Stimulated activated naive CD8-positive, alpha-beta T cell treated with anti-CD3 and anti-CD28 coated beads, Interleukin-15, Interleukin-2, amounts not matched to agents 100 U/mL and 50 U/mL, for 24 hours (primary cell): ENCODE data around the gene ACTA2.
"Not testable (repeated sequence)": the region's sequence is repeated elsewhere in the genome, so short reads cannot be mapped to it uniquely, and the experiment has no call there.

Experiments
- ATAC-seq: fragments of 150-1000 bp; cut with Tn5 transposase; one replicate; pipeline ENCODE4 v1.10.0; 2021
- DNase-seq: peaks from one replicate; pipeline ENCODE4 v3.0.0; 2021

Gene ACTA2

DNA sequence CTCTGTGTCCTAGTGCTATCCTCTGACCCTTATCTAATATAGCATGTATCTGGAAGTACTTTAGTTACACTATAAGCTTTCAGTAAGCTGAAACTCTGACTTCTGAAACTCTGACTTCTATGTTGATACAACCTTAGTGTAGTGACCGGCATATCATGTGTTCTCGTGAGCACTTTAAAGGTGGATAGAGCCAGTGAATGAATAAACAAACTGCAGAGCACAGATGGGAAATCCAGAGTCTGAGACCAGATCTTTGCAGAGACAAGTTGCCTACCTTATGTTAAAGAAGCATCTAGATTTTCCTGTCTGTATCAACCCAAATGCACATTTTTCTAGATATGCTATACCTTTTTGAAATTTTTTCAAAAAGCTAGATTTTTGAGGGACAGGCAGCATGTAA lies 3.5 kb downstream of the ACTA2 start:
- no peak for DNase-seq
- ATAC-seq = no peak

DNA sequence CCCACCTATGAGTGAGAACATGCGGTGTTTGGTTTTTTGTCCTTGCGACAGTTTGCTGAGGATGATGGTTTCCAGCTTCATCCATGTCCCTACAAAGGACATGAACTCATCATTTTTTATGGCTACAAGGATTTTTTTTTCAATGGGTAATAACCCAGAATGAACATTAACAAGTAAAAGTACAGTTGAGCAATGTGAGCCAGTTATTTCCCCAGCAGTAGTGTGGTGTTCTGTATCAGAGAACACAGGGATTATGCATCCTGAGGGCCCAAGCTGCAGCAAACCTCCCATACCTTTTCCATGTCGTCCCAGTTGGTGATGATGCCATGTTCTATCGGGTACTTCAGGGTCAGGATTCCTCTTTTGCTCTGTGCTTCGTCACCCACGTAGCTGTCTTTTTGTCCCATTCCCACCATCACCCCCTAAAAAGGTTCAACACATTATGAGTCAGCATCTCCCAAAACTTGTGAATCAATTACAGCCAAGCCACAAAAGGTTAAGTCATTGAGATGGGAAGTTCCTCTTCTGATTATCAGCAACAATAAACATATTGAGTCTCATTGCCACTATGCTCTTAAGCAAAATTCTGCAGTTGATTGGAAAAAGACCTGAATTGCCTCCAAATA lies 5.5 kb downstream of the ACTA2 start:
- DNase-seq (no peak), ATAC-seq (no peak)

DNA sequence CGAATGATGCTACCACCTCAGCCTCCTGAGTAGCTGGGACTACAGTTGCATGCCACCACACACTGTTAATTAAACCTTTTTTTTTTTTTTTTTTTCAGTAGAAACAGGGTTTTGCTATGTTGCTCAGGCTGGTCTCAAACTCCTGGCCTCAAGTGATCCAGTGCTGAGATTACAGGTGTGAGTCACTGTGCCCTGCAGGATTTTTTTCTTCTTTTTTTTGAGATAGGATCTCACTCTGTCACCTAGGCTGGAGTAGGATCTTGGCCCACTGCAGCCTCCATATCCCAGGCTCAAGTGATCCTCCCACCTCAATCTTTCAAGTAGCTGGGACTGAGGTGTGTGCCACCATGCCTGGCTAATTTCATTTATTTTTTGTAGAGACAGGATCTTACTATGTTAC lies 6.4 kb downstream of the ACTA2 start:
- ATAC-seq (no peak), DNase-seq (no peak)

DNA sequence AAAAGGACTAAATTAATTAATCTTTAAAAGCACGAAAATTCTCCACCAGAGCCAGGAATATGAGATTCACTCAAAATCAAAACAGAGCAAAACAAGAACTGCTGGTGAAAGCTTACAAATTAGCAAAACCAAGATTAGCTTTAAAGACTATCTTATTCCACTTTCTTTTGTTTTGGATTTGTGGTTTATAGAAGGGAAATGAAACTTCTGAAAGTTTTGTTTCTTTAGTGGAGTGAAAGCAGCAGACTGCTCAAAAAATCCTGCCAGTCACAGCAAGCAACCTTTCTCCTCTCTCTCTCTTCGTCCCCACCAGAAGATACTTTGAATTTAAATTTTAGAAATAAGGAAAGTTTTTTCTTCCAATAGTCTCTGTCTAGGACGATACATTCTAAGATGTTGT lies 7.8 kb downstream of the ACTA2 start:
- no peak for DNase-seq
- no peak for ATAC-seq

DNA sequence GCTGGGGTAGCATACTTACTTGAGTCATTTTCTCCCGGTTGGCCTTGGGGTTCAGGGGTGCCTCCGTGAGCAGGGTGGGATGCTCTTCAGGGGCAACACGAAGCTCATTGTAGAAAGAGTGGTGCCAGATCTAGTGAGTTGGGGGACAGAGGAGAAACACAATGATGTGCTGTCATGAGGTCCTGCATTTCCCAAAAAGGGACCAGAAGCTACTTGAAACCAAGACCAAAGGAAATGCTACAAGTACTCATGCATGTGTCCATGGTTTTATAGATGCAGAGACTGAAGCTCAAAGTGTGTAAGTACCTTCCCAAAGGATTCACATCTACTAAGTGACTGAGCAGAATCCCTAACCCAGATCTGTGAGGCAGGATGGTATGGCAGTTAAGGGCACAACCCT lies 8.8 kb downstream of the ACTA2 start:
- ATAC-seq = no peak

DNA sequence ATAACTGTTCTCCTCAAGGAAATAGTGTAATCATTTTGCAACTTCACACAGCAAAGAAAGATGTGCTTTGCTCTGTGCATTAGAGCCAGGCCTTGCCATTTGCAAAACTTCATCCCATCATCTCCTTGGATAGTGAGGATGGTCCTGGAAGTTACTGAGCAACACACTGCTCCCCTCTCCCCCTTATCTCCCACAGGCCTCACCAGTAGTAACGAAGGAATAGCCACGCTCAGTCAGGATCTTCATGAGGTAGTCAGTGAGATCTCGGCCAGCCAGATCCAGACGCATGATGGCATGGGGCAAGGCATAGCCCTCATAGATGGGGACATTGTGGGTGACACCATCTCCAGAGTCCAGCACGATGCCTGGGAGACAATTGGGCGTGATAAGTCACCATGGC lies 11.5 kb downstream of the ACTA2 start:
- no peak for ATAC-seq

More for the DNA sequence above, 8.8 kb downstream of the ACTA2 start:
- no peak for DNase-seq

DNA sequence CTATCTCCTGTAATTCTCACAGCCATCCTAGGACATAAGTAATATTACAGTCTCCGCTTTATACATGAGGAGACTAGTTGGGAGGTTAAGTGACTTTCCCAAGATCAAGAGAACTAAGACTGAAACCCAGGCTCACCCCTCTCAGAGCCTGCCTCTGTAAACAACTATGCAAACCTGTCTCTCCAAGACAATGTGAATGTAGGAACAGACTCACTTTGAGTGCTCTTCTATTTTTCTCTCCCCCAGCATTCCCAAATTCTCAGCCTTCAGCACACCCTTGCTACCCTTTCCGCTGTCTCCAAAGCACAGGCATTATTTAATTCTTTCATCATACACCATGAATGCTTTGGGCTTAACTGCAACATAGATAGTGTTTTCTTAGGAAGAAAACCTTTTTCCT lies 13.6 kb downstream of the ACTA2 start:
- no peak for ATAC-seq

More for the DNA sequence above, 11.5 kb downstream of the ACTA2 start:
- DNase-seq = no peak

DNA sequence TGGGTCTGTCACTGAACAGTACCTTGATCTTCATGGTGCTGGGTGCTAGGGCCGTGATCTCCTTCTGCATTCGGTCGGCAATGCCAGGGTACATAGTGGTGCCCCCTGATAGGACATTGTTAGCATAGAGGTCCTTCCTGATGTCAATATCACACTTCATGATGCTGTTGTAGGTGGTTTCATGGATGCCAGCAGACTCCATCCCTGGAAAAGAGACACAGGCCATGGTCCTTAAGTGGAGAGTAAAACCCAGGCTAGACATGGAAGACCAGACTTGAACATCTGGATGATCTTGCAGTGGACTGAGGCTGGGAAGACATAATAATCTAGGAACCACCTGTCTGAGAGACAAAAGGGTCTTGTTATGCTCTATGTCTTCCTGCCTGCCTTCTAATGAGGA lies 14.5 kb downstream of the ACTA2 start:
- no peak for DNase-seq
- no peak for ATAC-seq

More for the DNA sequence above, 13.6 kb downstream of the ACTA2 start:
- DNase-seq = no peak

DNA sequence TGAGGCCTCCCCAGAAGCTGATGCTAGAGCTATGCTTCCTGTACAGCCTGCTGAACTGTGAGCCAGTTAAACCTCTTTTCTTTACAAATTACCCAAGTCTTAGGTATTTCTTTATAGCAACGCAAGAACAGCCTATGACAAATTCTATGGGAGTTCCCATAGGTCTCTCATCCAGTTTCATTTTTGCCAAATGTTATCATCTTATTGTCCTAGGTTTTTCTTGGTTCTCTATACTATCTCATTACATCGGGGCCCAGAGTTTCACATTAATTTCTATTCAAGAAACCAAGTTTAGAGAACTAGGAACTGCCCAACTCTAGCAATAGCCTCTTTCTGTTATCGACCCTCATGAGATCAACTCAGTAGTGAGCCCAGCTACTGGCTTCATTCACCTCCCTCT lies 15.9 kb downstream of the ACTA2 start:
- DNase-seq (no peak), ATAC-seq (no peak)

DNA sequence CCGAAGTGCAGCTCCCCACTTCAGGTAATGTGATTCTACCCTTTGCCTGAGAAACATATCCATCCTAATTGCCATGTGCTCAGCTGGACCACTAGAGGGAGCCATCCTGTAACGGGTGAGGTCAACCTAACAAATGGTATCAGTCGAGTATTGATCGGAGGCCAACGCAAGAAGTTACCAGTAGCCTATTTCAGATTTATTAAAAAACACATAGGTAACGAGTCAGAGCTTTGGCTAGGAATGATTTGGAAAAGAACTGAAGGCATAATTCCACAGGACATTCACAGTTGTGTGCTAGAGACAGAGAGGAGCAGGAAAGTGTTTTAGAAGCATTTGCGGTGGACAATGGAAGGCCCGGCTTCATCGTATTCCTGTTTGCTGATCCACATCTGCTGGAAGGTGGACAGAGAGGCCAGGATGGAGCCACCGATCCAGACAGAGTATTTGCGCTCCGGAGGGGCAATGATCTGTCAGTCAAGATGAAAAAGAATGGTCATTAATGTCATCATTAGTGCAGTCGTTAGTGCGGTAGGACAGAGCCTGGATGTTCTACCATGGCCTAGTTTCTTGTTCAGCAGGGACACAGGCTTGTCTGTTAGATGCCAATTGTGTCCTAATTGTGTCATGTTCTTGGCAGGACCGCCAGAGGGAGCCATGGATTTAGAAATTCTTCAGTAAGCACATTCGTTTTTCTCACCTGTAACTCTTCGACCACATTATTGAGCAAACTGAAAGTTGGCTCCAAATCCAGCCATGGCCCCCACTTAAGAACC lies 17.5 kb downstream of the ACTA2 start:
- ATAC-seq = peak; percentile 59
- peak; percentile 69 for DNase-seq

DNA sequence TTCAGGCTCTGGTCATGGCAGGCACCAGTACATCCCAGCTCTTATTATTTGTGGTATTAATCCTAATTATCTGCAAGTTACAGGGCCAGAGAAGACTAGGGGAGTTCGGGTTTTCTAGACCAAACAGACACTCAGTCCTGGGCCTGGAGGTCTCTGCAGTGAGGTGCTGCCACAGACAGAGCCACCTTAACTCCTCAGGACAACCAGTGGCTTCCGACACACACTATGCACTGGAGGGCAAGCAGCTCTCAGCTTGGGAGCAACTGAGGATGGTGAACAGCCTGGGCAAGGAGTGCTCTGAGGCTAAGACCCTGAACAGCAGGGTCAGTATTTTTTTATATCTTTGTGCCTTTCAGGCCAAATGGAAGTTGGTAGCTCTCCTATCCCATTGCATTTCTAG lies 19.0 kb downstream of the ACTA2 start:
- ATAC-seq (no peak), DNase-seq (no peak)

DNA sequence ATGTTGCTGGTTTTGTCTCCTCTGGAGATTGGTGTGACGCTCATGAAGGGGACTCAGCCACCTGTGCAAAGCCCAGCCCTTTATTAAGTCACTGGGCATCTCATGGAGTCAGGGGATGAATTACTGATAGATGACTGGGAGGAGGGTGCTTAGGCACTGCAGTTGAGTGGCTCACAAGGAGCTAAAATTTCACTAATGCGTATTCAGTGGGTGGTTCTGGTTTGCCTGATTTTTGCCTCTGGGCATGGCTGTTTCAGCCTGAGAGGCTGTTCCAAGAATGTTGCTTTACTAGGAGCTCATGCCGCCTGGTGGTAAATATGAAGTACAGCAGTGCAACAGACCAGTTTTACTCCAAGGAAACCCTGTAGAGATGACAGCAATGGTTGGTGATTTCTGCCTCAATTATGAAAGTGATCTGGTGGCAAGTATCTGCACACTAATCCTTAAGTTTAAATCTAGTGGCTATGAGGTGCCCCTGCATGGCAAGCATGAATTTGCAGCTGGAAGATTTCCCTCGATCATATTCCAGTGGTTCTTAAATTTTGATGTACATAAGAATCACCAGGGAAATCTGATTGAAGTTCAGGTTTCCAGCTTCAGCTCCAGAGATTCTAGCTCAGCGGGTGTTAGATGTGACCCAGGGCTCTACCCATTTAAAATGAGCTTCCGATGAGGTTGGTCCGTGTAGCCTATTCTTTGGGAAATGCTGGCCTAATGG lies 19.9 kb downstream of the ACTA2 start:
- ATAC-seq = peak; percentile 75
- peak; percentile 22 for DNase-seq

DNA sequence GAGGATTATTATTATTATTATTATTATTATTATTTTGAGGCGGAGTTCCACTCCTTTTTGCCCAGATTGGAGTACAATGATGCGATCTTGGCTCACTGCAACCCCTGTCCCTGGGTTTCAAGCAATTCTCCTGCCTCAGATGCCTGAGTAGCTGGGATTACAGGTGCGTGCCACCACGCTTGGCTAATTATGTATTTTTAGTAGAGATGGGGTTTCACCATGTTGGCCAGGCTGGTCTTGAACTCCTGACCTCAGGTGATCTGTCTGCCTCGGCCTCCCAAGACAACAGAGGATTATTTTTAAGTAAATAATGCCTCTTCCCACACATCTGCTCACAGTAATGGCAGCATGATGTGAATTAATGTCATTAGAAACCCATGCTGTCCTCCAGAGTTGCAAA lies 20.5 kb downstream of the ACTA2 start:
- ATAC-seq, DNase-seq: not testable (repeated sequence)

DNA sequence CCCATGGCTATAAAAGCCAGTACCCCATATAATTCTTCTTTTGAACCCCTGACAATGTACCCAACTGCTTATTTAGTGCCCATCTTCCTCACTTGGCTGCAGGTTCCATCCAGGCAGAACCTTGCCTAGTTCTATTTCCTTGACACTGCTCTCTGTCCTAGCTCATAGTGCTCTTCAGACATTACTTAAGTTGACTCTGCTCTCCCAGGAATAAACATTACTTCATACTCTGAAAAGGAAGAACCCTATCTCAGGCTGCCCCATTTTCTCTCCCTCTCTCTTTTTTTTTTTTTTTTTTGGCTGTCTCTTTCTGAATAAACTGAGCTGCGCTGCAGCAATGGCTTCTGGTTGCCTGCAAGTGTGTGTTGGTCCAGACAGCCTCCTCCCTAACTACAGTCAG lies 21.0 kb downstream of the ACTA2 start:
- DNase-seq = no peak
- no peak for ATAC-seq

DNA sequence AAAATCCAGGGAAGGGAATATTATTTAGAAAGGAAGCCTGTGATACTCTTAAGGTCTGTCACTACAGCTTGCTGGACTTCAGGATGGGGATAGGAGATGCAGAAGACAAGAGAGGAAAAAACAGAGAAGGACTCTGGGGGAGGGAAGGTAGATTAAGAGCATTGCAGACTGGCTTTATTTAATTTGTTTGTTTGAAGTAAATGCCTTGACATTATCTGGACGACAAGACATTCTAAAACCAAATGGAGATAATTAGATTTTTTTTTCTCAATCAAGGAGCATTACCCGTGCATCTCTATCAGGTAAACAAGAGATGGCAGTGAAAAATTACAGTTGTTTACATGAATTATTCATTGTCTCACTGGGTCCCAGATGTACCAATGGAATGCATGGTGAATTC lies 24.3 kb downstream of the ACTA2 start:
- ATAC-seq (no peak), DNase-seq (no peak)

DNA sequence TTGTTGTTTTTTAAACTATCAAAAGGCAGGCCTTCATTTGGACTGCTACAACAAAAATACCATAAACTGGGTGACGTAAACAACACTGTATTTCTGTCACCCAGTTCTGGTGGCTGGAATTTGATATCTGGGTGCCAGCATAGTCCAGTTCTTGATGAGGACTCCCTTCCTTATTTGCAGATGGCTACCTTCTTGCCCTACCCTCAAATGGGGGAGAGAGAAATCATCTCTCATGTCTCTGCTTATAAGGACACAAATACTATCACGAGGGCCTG lies 25.2 kb downstream of the ACTA2 start:
- no peak for DNase-seq
- no peak for ATAC-seq

DNA sequence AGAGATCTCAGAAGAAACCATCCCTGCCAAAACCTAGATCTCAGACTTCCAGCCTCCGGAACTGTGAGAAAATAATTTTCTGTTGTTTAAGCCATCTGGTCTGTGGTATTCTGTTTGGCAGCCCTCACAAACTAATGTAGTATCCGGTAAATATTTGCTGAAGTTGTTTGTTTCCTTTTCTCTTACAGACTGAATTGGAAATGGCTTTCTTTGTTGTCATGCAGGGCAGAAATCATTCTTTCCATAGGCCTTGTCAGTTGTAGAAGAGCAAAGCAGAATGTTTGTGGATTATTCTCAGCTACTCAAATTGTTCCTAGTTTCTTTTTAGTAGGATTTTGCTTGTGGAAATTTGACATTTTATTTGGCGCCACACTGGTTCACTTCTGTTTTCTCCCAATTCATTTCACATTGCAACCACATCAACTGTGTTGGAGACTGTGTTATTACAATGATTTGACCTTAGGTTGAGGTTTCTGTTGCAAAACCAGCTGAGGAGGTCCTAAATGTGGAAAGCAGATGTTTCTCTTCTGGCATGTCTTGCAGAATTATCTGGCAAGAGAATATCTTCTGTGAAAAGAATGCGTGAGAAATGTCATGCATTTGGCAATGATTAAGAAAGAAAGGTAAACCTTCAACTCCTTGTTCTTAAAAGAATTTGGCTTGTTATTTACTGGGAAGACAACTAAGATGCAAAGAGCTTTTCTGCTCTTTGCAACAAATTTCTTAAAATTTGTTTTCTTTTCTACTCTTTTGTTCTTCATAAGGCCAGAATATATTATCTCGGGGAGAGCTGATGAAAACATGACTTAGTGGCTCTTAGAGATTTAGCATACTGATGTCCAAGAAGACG lies 25.8 kb downstream of the ACTA2 start:
- no peak for ATAC-seq
- no peak for DNase-seq

DNA sequence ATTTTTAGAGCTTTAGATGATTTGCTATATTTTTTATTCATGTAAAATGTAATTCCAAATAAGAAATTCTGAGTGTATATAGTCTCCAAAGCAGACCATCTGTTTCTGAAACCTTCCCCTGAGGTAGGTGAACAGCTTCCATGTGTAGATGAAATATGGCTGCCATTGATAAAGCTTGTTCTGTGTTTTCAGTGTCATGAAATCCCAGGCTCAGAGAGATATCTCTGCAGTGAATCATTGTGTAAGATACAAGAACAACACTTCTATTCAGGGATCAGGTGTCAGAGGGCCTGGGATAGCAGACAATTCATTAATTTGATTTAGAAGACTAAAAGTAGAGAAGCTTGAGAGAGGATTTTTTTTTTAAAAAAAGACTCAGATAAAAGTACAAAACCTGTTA lies 29.1 kb downstream of the ACTA2 start:
- ATAC-seq = no peak
- DNase-seq = no peak

DNA sequence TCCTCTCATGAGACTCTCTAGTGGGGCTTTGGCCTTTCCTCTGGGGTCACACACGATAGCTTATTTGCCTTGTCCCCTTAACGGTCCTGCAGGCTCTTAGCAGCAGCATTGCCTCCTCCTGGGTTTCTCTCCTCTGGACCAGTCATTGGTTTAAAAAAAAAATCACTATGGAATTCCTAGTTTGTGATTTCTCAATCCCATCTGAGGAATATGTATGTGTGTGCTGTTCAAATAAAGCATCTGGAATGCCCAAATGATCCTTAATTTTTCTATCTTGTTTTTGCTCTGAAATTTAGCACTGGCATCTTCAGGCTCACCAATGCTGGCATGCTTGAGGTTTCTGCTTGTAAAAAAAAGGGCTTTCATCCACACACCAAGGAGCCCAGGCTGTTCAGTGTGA lies 30.5 kb downstream of the ACTA2 start:
- ATAC-seq = no peak

DNA sequence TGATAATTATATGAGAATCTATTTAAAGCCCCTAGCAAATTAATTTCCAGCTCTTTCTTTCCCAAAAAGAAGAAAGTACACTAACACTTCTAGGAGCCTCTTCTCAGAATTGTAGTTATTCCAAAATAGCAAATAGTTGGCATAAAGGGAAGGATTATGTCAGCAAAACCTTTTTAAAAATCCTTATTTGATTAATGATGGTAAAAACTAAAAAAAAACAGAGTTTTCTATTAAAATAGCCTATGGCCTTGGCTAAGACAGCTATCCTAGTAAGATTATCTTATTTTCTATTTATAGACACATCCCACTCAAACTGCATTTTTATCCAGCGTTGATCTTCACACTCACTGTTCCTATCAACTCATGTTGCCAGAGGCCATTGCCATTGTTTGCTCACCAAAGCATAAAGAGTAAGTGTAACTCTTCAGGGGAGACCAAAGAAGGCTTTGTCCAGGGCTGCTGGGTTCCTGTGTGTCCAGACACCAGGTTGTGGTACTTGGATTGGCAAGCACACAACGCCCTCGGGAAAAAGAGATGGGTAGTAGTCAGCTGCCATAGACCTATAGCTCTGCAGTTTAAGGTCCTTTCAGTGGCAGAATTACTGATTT lies 31.5 kb downstream of the ACTA2 start:
- DNase-seq (no peak), ATAC-seq (no peak)

More for the DNA sequence above, 30.5 kb downstream of the ACTA2 start:
- no peak for DNase-seq

DNA sequence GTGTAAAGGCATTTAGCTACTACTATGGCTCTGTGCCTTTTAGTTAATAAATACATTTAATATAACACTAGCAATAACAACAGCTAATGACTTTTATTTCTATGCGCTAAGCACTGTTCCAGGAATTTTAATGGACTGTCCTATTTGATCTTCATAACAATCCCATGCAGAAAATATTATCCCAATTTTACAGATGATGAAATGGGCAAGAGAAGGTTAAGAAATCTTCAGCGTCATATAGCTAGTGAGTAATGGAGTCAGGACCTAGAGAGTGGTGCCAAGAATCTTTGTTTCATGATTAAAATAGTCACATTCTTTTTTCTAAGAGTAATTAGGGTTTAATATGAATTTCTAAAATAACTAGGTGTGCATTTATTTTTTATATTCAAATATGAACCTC lies 32.4 kb downstream of the ACTA2 start:
- no peak for ATAC-seq
- DNase-seq = no peak

DNA sequence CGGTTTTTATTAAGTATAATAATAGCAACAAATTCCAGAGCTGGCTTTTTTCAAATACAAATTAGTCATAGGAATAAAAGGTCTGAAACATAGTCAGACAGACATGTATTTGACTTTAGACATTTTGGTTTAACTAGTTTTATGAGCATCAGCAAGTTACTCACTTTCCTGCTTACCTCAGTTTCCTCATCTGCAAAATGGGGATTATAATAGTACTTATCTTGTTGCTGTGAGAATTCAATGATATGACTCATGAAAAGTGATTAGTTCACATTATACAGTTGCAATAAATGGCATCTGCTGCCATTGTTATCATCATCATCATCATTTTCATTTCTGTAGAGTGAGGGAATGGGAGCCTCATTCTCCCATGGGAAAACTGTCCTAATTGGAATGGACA lies 33.5 kb downstream of the ACTA2 start:
- DNase-seq (no peak), ATAC-seq (no peak)
